HepG2 (cell line): Measurements from ENCODE around the gene MTA1.

Experiments
- ATF2 ChIP-seq: sonication (generic); formaldehyde crosslinking; IDR thresholded peaks from 2 replicates; pipeline ENCODE4 v1.4.0; 2020; ENCODE audit warnings: missing genetic modification reagents
- ELF4 ChIP-seq: sonication (generic); formaldehyde crosslinking; IDR thresholded peaks from 2 replicates; pipeline ENCODE4 v1.5.0; 2020; ENCODE audit warnings: missing genetic modification reagents, mild to moderate bottlenecking, moderate library complexity, borderline replicate concordance
- NFIC ChIP-seq: IDR thresholded peaks from 2 replicates; pipeline ENCODE4 v1.6.1; 2012; ENCODE audit warnings: mild to moderate bottlenecking, low read length, inconsistent platforms
- NR1H2 ChIP-seq: sonication (generic); formaldehyde crosslinking; IDR thresholded peaks from 2 replicates; pipeline ENCODE4 v1.8.1; 2022; ENCODE audit warnings: low read depth, missing genetic modification reagents, borderline replicate concordance
- SMARCC2 ChIP-seq: fragments of 450-650 bp; IDR thresholded peaks from 2 replicates; pipeline ENCODE4 v1.6.1; 2017; ENCODE audit warnings: antibody characterized with exemption, mild to moderate bottlenecking
- ZNF782 ChIP-seq: sonication (generic); formaldehyde crosslinking; IDR thresholded peaks from 2 replicates; pipeline ENCODE4 v1.4.0; 2020; ENCODE audit warnings: missing genetic modification reagents, mild to moderate bottlenecking, borderline replicate concordance
- TF ChIP-seq, protein P1 (sequence below): sonication (generic); formaldehyde crosslinking; IDR thresholded peaks from 2 replicates; pipeline ENCODE4 v1.8.1; 2023; ENCODE audit warnings: mild to moderate bottlenecking, inconsistent platforms, moderate library complexity, missing genetic modification reagents, borderline replicate concordance

DNA sequence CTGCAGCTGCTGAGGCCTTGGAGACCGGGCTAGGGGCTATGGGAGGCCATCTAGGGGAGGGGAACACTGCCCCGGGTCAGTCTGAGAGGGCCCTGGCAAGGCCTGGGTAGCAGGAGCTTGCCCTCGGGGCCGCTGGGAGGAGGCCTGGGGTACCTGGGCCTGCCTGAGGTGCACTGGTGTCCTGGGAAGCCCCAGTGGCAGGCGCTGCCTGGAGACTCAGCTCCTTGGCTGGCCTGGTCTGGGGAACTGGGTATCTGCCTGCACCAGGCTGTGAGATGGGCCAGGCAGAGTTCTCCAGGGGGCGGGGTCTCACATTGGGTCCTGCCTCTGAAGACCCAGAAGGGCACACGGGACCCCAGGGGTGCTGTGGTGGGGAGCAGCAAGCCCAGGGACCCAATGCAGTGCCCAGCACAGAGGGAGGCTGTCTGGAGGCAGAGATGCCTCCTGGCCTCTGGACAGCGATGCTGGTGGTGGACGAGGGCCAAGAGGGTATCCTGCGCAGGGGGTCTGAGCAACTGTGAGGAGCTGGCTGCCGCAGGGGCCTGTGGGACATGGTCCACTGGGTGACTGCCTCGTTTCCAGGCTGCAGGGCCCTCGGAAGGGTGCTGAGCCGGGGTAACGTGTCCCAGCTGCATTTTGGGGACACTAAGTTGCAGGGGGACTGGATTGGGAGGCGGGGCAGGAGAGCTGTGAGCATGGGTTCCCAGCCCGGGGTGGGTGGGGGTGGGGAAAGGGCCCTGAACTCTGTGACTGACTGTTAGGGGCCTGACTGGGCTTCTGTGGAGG lies 7.4 kb upstream of the MTA1 start:
- TF ChIP-seq ELF4 (no peak), SMARCC2 (no peak), ATF2 (no peak), NFIC (no peak), NR1H2 (CRISPR knock-in tag) (no peak), ZNF782 (CRISPR knock-in tag) (no peak)
- TF ChIP-seq, protein P1, sequence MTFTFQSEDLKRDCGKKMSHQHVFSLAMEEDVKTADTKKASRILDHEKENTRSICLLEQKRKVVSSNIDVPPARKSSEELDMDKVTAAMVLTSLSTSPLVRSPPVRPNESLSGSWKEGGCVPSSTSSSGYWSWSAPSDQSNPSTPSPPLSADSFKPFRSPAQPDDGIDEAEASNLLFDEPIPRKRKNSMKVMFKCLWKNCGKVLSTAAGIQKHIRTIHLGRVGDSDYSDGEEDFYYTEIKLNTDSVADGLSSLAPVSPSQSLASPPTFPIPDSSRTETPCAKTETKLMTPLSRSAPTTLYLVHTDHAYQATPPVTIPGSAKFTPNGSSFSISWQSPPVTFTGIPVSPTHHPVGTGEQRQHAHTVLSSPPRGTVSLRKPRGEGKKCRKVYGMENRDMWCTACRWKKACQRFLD = no peak
